HG03025 (cell line): ENCODE measurements around the gene ATG4C.
"Not testable (repeated sequence)": the region's sequence is repeated elsewhere in the genome, so short reads cannot be mapped to it uniquely, and the experiment has no call there.

ENCODE experiments used
- ATAC-seq: cut with Tn5 transposase; IDR thresholded peaks from one replicate; pipeline ENCODE4 v1.9.1; 2021; ENCODE audit warnings: mild to moderate bottlenecking, moderate library complexity; ENCODE audit not compliant: unreplicated experiment, low FRiP score

The ATG4C gene

DNA sequence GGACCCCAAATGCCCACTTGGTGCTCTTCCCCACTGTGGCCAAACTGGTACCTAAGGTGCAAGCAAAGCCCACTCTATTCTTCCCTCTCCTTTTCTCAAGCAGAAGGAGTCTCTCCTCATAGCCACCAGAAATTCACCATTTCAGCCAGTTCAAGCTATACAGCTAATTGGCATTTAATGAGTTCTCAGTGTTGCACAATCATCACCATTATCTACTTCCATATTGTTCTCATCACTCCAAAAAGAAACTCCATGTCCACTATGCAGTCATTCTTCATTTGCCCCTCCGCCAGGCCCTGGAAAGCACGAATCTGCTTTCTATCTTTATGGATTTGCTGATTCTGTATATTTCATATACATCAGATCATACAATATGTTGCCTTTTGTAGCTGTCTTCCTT is 9.9 kb upstream of the ATG4C start:
- ATAC-seq: no peak

GRCh38 chr1:62774971-62775595 is 8.8 kb upstream of the ATG4C start:
- no peak for ATAC-seq

GRCh38 chr1:62778208-62778607 is 5.7 kb upstream of the ATG4C start:
- ATAC-seq: no peak

GRCh38 chr1:62781841-62782543 is 1.9 kb upstream of the ATG4C start:
- no peak for ATAC-seq

DNA sequence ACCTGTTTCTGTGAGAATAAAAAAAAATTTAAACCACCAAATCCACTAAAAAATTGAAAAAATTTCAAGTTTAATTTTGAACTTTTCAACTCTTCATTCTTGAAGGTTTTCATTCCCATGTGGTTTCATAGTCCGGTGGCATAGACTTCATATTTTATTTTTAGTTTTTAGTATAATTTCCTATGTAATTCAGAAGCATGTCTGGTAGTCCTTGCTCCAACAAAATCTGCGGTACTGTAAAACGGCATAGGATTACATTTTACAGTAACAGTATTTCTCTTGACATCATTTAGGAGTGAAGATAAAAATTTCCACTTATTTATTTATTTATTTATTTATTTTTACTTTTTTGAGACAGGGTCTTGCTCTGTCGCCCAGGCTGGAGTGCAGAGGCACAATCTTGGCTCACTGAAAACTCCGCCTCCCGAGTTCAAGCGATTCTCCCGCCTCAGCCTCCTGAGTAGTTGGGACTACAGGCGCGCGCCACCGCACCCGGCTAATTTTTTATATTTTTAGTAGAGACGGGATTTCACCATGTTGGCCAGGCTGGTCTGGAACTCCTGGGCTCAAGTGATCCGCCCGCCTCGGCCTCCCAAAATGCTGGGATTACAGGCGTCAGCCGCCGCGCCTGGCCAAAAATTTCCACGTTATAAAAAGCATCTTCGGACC is 1.3 kb upstream of the ATG4C start:
- ATAC-seq: not testable (repeated sequence)

GRCh38 chr1:62784509-62785365 is 805 bp downstream of the ATG4C start:
- ATAC-seq: peak; percentile 32

DNA sequence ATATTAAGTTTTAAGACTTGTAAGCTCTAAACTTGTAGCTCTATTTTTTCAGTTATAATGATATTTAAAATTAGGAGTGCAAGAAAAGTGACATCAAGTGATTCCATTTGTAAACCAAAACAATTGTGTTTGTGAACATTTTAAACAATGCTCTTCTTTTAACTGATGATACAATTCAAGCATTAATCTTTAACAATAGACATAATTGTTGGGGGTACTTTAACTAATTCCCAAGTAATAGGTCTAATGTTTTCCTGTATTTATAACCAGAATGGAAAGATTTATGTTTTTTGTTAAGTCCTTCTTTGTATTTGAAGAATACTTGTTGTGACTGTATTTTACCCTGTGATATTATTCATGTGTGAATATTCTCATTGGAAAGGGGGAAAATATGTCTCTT is 6.8 kb downstream of the ATG4C start:
- ATAC-seq: no peak

DNA sequence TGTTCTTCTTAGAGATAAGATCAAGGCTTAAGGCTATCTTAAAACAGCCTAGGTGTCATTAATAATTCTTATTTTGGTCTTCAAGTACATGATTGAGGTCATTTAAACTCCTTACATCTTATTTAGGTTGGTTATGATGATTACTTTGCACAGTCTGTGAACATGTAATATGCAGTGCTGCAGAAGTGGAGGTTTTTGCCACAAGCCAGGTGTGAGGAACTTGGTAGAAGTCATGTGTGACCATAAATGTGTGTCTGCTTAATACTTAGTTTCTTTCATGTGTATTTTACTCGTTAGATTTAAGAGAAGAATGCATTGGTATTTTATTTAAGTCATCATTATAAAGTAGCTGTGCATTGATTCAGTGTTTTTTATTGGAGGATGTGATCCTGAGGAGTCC is 10.1 kb downstream of the ATG4C start:
- no peak for ATAC-seq

DNA sequence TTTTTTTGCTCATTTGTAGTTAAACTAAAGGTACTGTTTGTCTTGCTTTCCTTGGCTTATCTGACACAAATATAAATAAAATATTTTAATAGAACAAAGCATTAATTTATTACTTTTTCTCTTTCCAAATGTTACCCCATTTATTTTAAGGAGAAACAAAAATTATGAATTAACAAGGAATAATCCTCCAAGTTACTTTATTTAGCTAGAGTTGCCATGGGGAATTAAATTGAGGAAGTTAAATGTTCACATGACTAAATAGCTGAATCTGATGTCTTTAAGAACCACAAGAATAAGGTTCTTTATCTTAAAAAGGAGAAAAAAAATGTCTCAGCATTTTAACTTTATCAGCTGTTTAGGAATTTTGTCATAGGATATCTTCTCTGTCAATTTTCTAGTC is 12.3 kb downstream of the ATG4C start:
- ATAC-seq: no peak

- no peak for ATAC-seq
These were observed 15.8 kb downstream of the ATG4C start for GRCh38 chr1:62799688-62800087.

- ATAC-seq: peak; percentile 38
These were observed 16.3 kb downstream of the ATG4C start for GRCh38 chr1:62800281-62800680.

- peak; percentile 100 for ATAC-seq
These were observed 16.9 kb downstream of the ATG4C start for GRCh38 chr1:62800825-62801306.

DNA sequence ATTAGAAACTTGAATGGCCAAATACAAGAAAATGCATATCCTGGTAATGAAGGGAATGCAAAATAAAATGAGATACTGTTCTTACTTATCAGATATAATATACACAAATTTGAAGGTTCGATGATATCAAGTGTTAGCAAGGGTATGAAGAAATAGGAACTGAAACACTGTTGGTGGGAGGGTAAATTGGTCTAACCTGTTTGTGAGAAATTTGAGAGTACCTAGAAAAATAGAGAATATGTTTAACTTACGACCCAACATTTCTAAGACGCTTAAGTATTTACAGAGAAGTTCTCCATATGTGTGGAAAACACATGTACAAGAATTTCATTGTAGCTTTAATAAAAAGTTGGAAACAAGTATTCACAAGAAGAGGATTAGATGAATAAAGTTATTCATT is 25.9 kb downstream of the ATG4C start:
- no peak for ATAC-seq

DNA sequence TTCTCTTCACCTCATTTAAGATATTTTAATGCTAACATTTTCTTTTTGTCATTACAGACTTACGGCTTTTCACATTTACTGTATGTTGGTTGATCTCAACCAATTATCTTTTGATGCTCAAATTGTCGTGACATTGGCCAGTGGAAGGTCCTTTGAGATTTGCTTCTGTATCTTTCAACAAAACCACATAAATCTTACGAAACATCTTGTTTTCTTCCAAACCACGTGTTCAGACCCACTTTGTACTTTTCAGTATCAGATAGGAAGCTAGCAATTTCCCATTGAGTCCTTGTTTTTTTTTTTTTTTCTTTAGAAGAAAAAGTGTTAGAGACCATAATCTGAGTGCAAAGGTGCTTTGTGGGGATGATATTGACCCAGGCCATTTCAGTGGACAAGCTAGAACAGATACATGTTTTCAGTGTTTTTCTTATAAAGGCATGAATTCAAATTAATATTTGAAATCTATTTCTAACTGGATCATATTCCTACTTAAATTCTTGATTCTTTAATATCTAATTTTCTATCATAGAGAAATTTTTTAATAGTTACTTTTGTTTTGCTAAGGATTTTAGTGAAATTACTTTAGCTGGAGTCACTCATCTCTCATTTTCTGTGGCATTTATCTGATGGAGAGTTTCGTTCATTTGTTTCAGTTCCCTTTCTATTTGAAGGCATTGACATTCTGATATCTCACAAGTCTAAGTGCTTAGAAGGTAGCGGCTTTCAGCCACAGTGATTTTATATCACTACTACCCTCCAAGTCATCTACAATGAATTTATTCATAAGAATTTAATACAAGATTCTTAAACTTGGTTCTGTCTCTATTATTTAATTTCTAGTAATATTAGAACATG is 26.7 kb downstream of the ATG4C start:
- peak; percentile 94 for ATAC-seq

GRCh38 chr1:62823556-62823955 is 39.6 kb downstream of the ATG4C start:
- no peak for ATAC-seq

GRCh38 chr1:62826901-62827300 is 43.0 kb downstream of the ATG4C start:
- no peak for ATAC-seq

- not testable (repeated sequence) for ATAC-seq
These were observed 43.9 kb downstream of the ATG4C start for GRCh38 chr1:62827786-62828185.

- ATAC-seq: no peak
These were observed 48.3 kb downstream of the ATG4C start for GRCh38 chr1:62832276-62832675.

GRCh38 chr1:62833529-62833928 is 49.6 kb downstream of the ATG4C start:
- ATAC-seq: no peak
